ENCODE results near the gene NDFIP1.

NDFIP1 gene

DNA sequence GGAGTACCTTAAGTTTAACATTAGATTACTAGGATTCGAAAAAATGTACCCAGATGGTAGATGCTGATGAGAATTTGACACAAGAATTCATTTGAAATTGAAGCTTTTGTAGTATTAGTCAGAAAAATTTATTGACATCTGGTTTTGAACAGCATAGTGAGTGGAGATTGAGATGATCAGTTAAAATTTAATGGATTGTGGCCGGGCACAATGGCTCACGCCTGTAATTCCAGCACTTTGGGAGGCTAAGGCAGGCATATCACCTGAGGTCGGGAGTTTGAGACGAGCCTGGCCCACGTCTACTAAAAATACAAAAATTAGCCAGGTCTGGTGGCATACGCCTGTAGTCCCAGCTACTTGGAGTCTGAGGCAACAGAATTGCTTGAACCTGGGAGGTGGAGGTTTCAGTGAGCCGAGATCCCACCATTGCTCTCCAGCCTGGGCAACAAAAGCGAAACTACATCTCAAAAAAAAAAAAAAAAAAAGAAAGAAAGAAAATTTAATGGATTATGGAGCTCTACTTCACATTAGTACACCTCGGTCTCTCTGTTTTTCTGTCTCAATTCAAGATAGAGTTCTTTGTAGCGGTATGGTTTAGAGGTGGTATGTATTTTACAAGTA lies 21.0 kb downstream of the NDFIP1 start:
- CTCF ChIA-PET = interaction anchor here (0.8 to 1.9 kb wide), 3 partner anchors 17 to 34 kb away, joined by 3 to 7 read pairs (median 4); no protein-coding TSS in a partner anchor
- DNase-seq (ENCODE audit: extremely low spot score) = no peak
- POLR2A ChIA-PET = no interaction called here
- TF ChIP-seq CTCF (IDR thresholded peaks at IDR 0.05; ENCODE audit: control extremely low read depth, extremely low read depth, low read depth, missing control alignments) = no peak

DNA sequence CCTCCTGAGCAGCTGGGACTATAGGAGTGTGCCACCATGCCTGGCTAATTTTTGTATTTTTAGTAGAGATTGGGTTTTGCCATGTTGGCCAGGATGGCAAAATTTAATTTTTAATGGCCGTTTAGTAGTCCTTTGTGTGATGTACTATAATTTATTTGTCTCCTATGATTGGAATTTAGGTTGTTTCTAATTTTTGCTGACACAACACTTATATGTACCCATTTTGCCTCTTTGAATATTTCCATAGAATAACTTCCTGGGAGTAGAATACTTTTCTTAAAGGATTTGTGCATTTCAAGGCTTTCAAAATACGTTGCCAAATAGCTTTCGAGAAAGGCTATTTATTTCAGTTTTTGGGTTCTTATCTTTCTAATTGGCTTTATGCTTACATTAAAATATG lies 22.8 kb downstream of the NDFIP1 start:
- ChIA-PET CTCF (interaction anchor here (1.3 to 1.9 kb wide), 2 partner anchors 170 to 439 kb away, joined by 3 to 5 read pairs; no protein-coding TSS in a partner anchor), POLR2A (no interaction called here)
- no peak for TF ChIP-seq CTCF (IDR thresholded peaks at IDR 0.05; ENCODE audit: control extremely low read depth, extremely low read depth, low read depth, missing control alignments)
- no peak for DNase-seq (ENCODE audit: extremely low spot score)

GRCh38 chr5:142132916-142133315 lies 24.3 kb downstream of the NDFIP1 start:
- ChIA-PET POLR2A (no interaction called here), CTCF (interaction anchor here (0.9 to 1.9 kb wide), 5 partner anchors 10 to 121 kb away, joined by 3 to 5 read pairs (median 3); no protein-coding TSS in a partner anchor)
- no peak for DNase-seq (ENCODE audit: extremely low spot score)
- no peak for TF ChIP-seq CTCF (IDR thresholded peaks at IDR 0.05; ENCODE audit: control extremely low read depth, extremely low read depth, low read depth, missing control alignments)

DNA sequence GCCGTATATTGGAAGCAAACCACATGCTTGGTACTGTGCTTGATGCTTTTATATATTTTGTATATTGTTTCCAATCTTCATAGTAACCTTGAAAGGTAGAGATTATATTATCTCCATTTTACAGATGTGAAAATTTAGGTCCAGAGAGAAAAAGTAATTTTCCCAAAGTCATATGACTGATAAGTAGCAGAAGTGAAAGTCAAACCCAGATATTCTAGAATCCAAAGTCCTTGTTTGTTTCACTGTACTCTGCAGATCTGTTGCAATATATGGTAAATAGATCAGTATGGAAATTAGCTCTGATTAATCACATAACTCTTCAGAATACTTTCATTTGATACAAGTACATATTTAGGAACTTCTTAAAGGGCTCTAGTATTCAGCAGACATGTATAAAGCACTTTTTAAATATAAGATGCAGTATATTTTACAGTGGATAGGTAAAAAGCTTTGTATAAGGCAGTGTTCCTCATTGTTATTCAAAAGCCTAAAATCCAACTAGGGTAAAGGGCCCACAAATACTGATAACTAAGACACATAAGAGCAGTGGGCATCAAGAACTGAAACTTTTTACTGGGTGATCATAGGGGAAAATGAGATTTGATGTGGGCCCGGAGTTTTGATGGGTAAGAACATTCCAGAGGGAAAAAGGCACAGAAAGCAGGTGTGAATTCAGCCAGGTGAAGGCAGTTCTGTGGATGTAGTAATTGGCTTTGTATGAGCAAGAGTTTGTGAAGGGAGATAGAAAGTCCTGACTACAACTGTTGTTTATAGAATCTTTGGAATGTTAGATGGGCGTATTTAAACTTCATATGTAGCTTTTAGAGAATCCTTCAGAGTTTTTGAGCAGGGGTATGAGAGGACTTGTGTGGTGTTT lies 25.0 kb downstream of the NDFIP1 start:
- POLR2A ChIA-PET = no interaction called here
- CTCF ChIA-PET = interaction anchor here (0.8 to 1.9 kb wide), 4 partner anchors 10 to 173 kb away, joined by 3 to 5 read pairs (median 3); no protein-coding TSS in a partner anchor
- TF ChIP-seq CTCF (IDR thresholded peaks at IDR 0.05; ENCODE audit: control extremely low read depth, extremely low read depth, low read depth, missing control alignments) = no peak
- no peak for DNase-seq (ENCODE audit: extremely low spot score)

- CTCF ChIA-PET = interaction anchor here (0.8 to 1.9 kb wide), 3 partner anchors 9 to 174 kb away, joined by 3 to 5 read pairs (median 3); no protein-coding TSS in a partner anchor
- DNase-seq (ENCODE audit: extremely low spot score) = no peak
- POLR2A ChIA-PET = no interaction called here
- no peak for TF ChIP-seq CTCF (IDR thresholded peaks at IDR 0.05; ENCODE audit: control extremely low read depth, extremely low read depth, low read depth, missing control alignments)
Measured at GRCh38 chr5:142134331-142135010, 25.9 kb downstream of the NDFIP1 start.

DNA sequence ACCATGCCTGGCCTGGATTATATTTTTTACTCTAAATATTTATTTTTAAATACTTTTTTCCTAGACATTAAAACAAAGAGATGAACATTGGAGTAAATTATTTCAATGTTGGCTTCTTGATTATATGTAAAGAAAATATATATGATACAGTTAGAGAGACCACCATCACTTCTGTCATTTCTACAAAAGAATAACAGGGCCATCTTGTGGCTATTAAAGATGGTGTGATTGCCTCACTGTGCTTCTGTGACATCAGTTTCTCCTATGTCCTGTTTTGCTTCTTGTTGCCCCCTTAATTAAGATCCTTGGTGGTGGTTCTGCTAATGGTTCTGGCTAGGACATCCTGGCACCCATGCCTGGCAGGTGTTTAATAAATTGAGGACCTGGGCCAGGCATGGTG lies 32.9 kb downstream of the NDFIP1 start:
- peak; percentile 25 for TF ChIP-seq CTCF (IDR thresholded peaks at IDR 0.05; ENCODE audit: control extremely low read depth, extremely low read depth, low read depth, missing control alignments)
- DNase-seq (ENCODE audit: extremely low spot score) = no peak
- POLR2A ChIA-PET = no interaction called here
- CTCF ChIA-PET = interaction anchor here (1.0 kb wide), 1 partner anchor 153 kb away, joined by 3 read pairs; no protein-coding TSS in a partner anchor

All from GM10248 (cell line).